Activated B cell treated with CpG ODN at 0.5 μM for 24 hours (primary cell): ENCODE results near the gene CLCN6. TPM values are rescaled to one million over a fixed set of nuclear protein-coding genes. Genes with fewer than 3 reads are reported as not detected.

Source experiments
- ATAC-seq: fragments of 200-7000 bp; cut with Tn5 transposase; one replicate; pipeline ENCODE4 v1.10.0; 2021; ENCODE audit warnings: low read depth, mild to moderate bottlenecking, moderate library complexity
- CTCF ChIA-PET: fragments of 350-600 bp; sonication (Branson Sonifier 250); formaldehyde crosslinking; loops from one replicate; lab custom pipeline; 2021; ENCODE audit warnings: antibody characterized with exemption; lab: Charles Lee
- POLR2A ChIA-PET: fragments of 350-600 bp; sonication (Branson Sonifier 250); formaldehyde crosslinking; loops from one replicate; lab custom pipeline; 2021; ENCODE audit warnings: antibody characterized with exemption; lab: Charles Lee
- DNase-seq: peaks from one replicate; pipeline ENCODE4 v3.0.0; 2022
- H3K27ac Mint-ChIP-seq: one replicate; pipeline ENCODE4 v1.8.0; 2020; ENCODE audit warnings: mixed read lengths
- H3K27me3 Mint-ChIP-seq: one replicate; pipeline ENCODE4 v1.8.0; 2021; ENCODE audit warnings: mixed read lengths
- H3K36me3 Mint-ChIP-seq: one replicate; pipeline ENCODE4 v1.8.0; 2021; ENCODE audit warnings: low read depth, mixed read lengths
- H3K4me1 Mint-ChIP-seq: one replicate; pipeline ENCODE4 v1.8.0; 2021; ENCODE audit warnings: mixed read lengths
- H3K4me3 Mint-ChIP-seq: one replicate; pipeline ENCODE4 v1.8.0; 2020; ENCODE audit warnings: mild to moderate bottlenecking, mixed read lengths
- H3K9me3 Mint-ChIP-seq: one replicate; pipeline ENCODE4 v1.8.0; 2020; ENCODE audit warnings: mixed read lengths
- CTCF ChIP-seq: fragments of 200-600 bp; IDR thresholded peaks from one replicate; pipeline ENCODE4 v1.8.0; 2022; ENCODE audit warnings: antibody characterized with exemption, mild to moderate bottlenecking
- intact Hi-C: fragments of 100-400 bp; cut with micrococcal nuclease; formaldehyde crosslinking; loops from one replicate; pipeline ENCODE4 v1.15.1; 2024
- total RNA-seq: library from RNA; stranded (reverse); gene quantifications from 2 replicates; pipeline ENCODE4 v1.2.3, GENCODE V29; 2022

Gene CLCN6
- total RNA-seq, 1 donor from 2014 or later = 79.6 TPM

- Mint-ChIP-seq H3K9me3 (no peaks in the 10 kb centered on the region), H3K4me3 (no peak overlapping the region), H3K36me3 (no peaks in the 10 kb centered on the region), H3K27me3 (peaks cover 15% of the 10 kb centered on the region), H3K4me1 (no peaks in the 10 kb centered on the region), H3K27ac (no peak overlapping the region)
- POLR2A ChIA-PET = interaction anchor here (1.4 kb wide), 1 partner anchor 31 kb away, joined by 6 read pairs; no protein-coding TSS in a partner anchor
- intact Hi-C loops = no loop called here
- CTCF ChIA-PET = no interaction called here
- no peak for TF ChIP-seq CTCF
- no peak for DNase-seq
- ATAC-seq = no peak
Measured at GRCh38 chr1:11877074-11877473, 71.1 kb downstream of the CLCN6 start.

- H3K4me1 Mint-ChIP-seq = no peaks in the 10 kb centered on the region
- no peak for ATAC-seq
- no peak for TF ChIP-seq CTCF
- H3K27me3 Mint-ChIP-seq = peaks cover 23% of the 10 kb centered on the region
- H3K9me3 Mint-ChIP-seq = no peaks in the 10 kb centered on the region
- intact Hi-C loops = no loop called here
- H3K4me3 Mint-ChIP-seq = no peak overlapping the region
- no peak overlapping the region for H3K27ac Mint-ChIP-seq
- H3K36me3 Mint-ChIP-seq = no peaks in the 10 kb centered on the region
- no peak for DNase-seq
- ChIA-PET CTCF (no interaction called here), POLR2A (interaction anchor here (0.6 to 1.4 kb wide), 2 partner anchors 30 to 171 kb away, joined by 4 to 6 read pairs; no protein-coding TSS in a partner anchor)
Measured at GRCh38 chr1:11878081-11878890, 72.3 kb downstream of the CLCN6 start.

- ChIA-PET CTCF (no interaction called here), POLR2A (no interaction called here)
- DNase-seq (no peak), ATAC-seq (no peak)
- H3K36me3 Mint-ChIP-seq = no peaks in the 10 kb centered on the region
- H3K4me3 Mint-ChIP-seq = no peak overlapping the region
- no peaks in the 10 kb centered on the region for H3K4me1 Mint-ChIP-seq
- no peak overlapping the region for H3K27ac Mint-ChIP-seq
- TF ChIP-seq CTCF = no peak
- H3K9me3 Mint-ChIP-seq = no peaks in the 10 kb centered on the region
- intact Hi-C loops = no loop called here
- peaks cover 23% of the 10 kb centered on the region for H3K27me3 Mint-ChIP-seq
Measured at GRCh38 chr1:11878891-11879190, 72.8 kb downstream of the CLCN6 start.

- CTCF ChIA-PET = no interaction called here
- intact Hi-C loops = no loop called here
- ATAC-seq = no peak
- H3K9me3 Mint-ChIP-seq = no peaks in the 10 kb centered on the region
- no peak overlapping the region for H3K27ac Mint-ChIP-seq
- H3K27me3 Mint-ChIP-seq = peaks cover 23% of the 10 kb centered on the region
- DNase-seq = no peak
- no peak overlapping the region for H3K4me3 Mint-ChIP-seq
- no peak for TF ChIP-seq CTCF
- no peaks in the 10 kb centered on the region for H3K36me3 Mint-ChIP-seq
- POLR2A ChIA-PET = interaction anchor here (0.6 kb wide), 1 partner anchor 23 kb away, joined by 9 read pairs; no protein-coding TSS in a partner anchor
- no peaks in the 10 kb centered on the region for H3K4me1 Mint-ChIP-seq
Measured at GRCh38 chr1:11879311-11880180, 73.6 kb downstream of the CLCN6 start.

GRCh38 chr1:11880181-11880575, 74.2 kb downstream of the CLCN6 start:
- TF ChIP-seq CTCF = no peak
- ChIA-PET CTCF (no interaction called here), POLR2A (interaction anchor here (0.6 to 1.5 kb wide), 2 partner anchors 22 to 28 kb away, joined by 8 to 9 read pairs; no protein-coding TSS in a partner anchor)
- ATAC-seq (no peak), DNase-seq (no peak)
- Mint-ChIP-seq H3K27me3 (peaks cover 22% of the 10 kb centered on the region), H3K4me3 (no peak overlapping the region), H3K4me1 (no peaks in the 10 kb centered on the region), H3K27ac (no peak overlapping the region), H3K9me3 (no peaks in the 10 kb centered on the region), H3K36me3 (no peaks in the 10 kb centered on the region)
- intact Hi-C loops = no loop called here
